Right renal cortex interstitium (tissue), 3 donors: ENCODE data around the gene GLRA3. TPM values are rescaled to one million over a fixed set of nuclear protein-coding genes. Genes with fewer than 3 reads are reported as not detected.
A peak's percentile ranks its signal among the peaks of the same experiment; 100 is the strongest.
"Not testable (repeated sequence)": the region's sequence is repeated elsewhere in the genome, so short reads cannot be mapped to it uniquely, and the experiment has no call there.

Source experiments
- DNase-seq, 3 donors: peaks; one replicate each; pipeline ENCODE4 v3.0.0-alpha.2; 2013; ENCODE audit warnings: low read depth in 3 of 3, low spot score in 2 of 3
- polyA plus RNA-seq, 3 donors: library from polyadenylated mRNA; unstranded; fragments of 120-200 nt; gene quantifications; one replicate each; pipeline ENCODE4 v1.2.1, GENCODE V29; 2013; ENCODE audit not compliant: insufficient read length in 3 of 3

GLRA3 gene
- polyA plus RNA-seq, 3 donors: 0.03 to 0.07 TPM; not detected in 1

DNA sequence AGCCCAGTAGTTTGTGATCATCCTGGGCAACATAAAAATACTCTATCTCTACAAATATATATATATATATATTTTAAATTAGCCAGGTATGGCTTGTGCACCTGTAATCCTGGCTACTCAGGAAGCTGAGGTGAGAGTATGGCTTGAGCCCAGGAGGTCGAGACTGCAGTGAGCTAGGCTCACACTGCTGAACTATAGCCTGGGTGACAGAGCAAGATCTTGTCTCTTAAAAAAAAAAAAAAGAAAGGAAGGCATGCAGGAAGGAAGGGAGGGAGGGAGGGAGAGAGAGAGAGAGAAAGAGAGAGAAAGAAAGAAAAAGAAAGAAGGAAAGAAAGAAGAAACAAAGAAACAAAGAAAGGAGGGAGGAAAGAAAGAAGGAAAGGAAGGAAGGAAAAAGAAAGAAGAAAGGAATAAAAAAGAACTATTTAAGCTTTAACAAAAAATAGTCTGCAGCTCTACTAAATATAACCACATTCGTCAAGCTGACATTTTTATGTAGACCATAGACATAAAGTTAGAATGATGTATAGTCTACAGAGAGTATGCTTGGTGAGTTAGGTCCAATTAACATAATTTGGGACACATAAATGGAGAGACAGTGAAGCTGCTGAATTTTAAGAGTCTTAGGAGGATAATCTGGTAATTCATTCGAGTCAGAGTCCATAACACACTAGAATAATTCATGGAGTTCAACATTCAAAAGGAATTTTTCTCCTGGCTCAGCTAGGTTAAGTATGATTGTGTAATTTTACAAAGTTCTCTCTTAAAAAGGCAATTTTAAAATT is 111.9 kb downstream of the GLRA3 start:
- peak in 1 of 3 donors; percentile 18 for DNase-seq

DNA sequence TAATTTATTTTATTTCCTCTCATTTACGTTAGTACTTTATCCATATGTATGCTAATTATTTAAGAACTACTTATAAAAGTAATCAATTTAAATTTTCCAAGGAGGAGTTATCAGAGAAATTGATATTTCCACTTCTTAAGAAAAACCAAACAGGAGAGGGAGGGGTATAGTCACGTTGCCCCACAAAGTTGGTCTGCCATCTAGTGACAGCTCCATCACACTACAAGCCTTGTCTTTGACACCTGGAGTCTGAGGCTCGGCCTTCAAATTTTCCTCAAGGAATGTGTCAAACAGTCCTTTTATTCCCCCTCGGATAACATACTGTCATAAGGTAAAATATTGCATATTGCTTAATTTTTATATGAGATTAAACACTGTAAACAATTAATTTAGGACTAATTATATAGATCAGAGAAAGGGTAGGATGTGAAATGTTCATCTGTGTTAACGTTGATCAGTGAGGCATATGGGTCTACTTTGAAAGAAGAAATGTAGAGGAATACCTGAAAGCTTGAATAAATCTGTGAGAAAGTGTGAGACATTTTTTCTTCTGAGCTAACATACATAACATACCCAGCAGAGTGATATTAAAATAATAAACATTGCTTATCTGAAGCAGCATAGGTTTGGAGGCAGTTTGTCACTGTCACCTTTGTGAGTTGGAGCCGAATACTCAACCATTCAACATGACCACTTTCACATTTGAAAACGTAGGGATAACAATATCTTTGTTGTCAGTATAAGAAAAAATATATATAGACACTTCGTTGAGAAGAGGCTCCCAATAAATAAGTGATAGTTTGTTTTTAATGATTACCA is 114.4 kb downstream of the GLRA3 start:
- DNase-seq: no peak

DNA sequence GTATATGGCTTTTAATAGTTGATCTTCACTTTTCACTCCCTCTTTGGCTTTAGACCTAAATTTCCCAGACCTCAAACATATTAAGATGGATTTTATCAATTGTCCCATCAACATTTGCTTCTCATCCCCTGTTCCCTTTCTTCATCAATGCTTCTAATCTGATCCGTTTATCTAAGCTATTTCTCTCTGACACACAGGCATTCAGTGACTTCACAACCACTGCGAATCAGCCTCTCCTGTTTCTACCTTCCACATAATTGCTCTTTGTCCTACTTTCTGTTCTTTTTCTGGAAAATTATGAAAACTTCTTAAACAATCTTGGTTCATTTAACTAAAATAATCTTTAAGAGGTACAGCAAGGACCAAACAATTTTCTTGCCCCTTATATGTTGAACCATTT is 115.2 kb downstream of the GLRA3 start:
- no peak for DNase-seq

DNA sequence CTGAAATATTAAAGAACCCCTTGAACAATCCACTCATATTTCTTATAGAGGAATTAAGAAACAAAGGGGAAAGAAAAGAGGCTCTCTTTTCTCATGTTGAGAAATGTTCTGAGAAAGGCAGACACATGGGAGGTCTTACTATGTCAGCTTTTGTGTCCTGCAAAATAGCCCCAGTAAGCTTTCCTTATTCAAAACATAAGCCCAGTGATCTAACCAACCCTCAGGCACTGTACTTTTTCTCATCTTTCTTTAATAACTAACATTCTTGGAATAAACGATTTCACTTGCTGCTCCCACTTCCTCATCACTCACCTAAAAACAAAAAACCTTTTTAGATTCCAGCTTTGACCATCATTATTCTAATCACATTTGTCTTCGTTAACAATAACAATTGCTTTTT is 115.9 kb downstream of the GLRA3 start:
- DNase-seq: no peak

DNA sequence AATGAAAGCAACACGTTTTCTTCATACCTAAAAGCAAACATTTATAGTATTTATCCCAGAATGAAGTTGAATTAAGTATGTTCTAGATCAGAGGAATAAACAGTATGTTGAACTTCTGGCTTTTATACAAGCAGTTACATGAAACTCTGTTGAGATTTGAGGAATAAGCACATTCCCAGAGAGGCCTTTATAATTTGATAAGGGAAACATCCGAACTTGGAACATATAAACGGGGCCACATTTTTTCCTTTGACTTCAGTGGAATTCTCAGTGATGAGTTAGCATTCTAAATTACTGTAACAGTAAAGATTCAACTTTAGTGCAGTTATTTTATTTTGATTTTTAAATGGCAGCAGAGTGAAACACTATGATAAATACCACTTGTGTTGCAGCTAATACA is 119.5 kb downstream of the GLRA3 start:
- DNase-seq: no peak

DNA sequence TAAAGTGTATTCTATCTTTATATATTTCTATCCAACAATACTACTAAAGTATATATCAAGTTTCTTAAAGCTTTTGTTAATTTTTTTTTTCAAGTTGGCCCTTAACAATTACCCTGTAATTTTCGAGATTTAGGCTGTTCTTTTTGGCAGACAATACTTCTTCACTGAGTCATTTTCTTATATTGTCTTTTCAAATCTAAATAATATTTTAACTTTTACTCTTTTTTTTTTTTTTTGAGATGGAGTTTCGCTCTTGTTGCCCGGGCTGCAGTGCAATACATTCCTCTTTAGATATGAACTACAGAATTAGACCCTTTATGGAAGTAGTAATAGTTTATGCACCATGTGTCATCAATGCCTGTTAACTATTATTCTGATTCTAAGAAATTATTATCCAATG is 120.7 kb downstream of the GLRA3 start:
- DNase-seq: no peak

DNA sequence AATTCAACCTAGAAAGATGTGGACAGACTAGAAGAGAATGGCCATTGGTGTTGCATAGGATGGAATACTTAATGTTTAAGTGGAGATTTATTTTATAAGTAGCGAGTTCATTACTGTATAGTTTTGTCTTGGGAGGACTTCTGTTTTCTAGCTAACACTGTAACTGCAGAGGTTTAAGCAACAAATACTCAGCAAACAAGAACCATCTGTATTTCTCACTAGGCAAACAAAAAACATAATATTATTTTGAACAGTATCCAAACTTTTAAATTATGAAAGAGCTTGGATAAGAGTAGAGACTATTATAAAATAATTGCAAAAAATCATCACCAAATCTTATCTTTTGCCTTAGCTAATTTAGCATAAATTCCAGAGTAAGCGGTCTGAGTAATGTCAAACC is 121.1 kb downstream of the GLRA3 start:
- no peak for DNase-seq

DNA sequence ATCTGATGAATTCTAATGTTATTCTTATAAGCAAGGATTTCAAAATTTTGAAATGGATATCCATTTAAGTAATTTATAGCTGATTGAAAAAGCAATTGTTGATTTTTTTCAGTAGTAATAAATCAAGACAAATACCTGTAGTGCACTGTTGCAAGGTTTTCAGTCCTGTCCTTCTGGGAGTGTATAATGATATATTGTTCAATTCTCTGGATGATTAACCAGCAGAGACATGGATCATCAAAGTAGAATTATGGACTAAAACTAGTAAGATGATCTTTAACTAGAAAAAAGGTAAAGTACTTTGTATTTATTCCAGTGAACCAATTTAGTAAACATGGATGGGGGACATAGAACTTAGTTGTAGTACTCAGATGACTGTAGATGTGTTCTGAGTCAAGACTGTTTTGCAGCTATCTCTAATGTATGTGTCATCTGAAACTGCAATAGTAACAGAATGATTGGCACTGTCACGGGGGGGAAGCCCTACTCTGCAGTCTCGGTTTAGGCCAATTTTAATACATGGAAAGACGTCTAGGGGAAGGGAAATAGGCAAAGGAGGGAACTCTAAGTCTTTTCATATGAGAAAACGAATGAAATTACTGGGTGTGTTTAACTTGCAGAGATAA is 121.9 kb downstream of the GLRA3 start:
- peak in 2 of 3 donors; percentile 31 to 33 for DNase-seq

DNA sequence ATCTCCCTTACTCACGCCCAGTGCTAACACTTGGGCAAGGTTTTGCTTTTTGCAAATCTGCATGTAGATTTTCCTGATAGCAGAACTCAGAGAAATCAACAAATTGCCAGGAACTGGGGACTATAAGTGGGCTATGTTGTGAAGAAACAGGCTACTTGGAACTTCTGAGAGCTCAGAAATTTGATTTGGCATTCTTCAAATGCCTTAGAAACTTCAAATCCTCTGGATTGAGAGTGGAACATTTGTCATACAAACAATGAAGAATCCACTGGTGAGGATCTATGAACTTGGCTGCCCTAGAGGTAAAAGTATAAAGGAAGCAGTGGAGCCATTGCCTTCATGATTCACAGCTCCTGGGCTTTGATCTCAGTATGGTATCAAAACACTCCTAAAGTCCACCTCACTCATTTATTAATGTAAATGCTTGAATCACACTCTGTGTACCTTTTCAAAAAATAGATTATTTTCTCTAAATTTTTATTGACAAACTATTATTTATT is 126.0 kb downstream of the GLRA3 start:
- no peak for DNase-seq

DNA sequence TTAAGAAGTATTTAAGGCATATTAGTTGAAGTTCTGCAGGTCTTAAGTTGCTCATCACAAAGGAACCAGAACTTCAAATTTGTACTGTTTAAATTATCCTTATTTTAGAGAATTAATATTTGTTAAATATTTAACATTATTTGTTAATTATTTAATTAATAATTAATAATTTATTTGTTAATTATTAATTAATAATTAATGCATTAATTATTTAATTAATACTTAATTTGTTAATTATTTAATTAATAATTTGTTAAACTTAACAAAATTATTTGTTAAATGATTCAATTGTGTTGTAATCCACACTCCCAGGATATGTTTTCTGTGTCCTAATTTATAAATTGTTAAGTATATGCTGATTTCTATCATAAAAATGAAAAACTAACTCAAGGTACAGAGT is 129.4 kb downstream of the GLRA3 start:
- no peak for DNase-seq

DNA sequence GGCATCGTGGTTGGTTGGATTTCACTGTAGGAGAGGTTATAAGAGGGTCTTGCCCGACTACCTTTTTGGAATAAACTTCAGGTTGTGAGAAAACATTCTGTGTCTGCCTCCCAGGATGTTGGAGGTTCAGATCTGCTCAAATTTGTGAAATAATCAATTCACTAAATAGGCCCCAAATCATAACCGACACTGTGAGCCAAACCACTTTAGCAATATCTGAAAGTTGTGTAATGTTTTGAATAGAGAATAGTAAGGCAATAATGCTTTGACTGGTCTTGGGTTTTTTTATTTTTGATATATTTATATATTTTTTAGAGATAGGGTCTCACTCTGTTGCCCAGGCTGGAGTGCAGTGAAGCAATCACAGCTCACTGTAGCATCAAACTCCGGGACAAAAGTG is 131.2 kb downstream of the GLRA3 start:
- no peak for DNase-seq

DNA sequence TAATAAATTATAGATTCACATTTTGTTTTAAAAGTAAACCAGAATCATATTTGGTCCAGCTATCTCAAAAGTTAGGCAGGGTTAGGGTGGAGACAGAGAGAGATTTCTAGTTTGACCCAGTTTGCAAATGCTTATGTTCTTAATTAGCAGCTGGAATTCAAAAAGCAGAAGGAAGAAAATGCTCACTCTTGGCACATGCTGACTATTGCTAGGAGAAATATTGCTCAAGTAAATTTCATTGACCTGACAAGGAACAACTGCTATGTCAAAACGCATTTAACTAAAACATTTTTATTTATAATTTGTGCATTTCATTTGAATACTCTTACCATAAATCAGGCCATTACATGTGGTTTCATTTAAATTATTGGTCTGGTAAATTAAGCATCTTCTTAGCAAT is 131.8 kb downstream of the GLRA3 start:
- no peak for DNase-seq

DNA sequence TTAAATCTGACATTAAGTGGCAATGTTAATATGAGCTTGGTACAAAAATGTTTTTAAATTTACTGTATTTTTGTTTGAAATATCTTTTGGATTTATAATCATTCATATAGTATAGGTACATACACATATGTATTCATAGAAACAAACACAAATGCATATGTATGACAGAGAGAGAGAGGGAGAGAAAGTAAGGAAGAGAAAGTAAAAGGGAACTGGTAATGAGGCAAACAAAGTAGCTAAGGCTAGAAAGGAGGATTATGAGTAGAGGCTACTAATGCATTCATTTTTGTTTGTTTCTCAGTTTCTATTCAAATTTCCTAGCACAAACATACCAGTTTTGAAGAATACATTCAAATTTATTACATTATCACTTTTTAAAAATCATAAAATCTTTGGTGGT is 132.4 kb downstream of the GLRA3 start:
- DNase-seq: no peak

DNA sequence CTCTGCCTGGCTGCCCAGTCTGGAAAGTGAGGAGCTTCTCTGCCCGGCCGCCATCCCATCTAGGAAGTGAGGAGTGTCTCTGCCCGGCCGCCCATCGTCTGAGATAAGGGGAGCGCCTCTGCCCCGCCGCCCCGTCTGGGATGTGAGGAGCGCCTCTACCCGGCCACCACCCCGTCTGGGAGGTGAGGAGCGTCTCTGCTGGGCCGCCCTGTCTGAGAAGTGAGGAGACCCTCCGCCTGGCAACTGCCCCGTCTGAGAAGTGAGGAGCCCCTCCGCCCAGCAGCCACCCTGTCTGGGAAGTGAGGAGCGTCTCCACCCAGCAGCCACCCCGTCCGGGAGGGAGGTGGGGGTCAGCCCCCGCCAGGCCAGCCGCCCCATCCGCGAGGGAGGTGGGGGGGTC is 137.2 kb downstream of the GLRA3 start:
- DNase-seq: not testable (repeated sequence)

DNA sequence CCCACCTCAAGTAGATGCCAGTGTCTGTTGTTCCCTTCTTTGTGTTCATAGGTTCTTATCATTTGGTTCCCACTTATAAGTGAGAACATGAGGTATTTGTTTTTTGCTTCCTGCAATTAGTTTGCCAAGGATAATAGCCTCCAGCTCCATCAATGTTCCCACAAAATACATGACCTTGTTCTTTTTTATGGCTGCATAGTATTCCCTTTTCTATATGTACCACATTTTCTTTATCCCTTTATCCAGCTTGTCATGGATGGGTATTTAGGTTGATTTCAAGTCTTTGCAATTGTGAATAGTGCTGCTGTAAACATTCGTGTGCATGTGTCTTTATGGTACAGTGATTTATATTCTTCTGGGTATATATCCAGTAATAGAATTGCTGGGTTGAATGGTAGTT is 138.4 kb downstream of the GLRA3 start:
- no peak for DNase-seq

DNA sequence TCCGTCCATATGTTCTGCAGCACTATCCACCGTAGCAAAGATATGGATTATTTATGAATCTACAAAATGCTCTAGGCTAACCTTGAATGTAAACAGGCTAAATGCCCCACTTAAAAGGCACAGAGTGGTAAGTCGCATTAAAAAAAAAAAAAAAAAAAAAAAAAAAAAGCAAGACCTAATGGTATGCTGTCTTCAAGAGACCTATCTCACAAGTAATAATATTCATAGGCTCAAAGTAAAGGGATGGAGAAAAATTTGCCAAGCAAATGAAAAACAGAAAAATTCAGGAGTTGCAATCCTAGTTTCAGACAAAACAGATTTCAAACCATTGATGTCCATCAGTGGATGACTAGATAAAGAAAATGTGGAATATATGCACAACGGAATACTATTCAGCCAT is 139.4 kb downstream of the GLRA3 start:
- DNase-seq: no peak

DNA sequence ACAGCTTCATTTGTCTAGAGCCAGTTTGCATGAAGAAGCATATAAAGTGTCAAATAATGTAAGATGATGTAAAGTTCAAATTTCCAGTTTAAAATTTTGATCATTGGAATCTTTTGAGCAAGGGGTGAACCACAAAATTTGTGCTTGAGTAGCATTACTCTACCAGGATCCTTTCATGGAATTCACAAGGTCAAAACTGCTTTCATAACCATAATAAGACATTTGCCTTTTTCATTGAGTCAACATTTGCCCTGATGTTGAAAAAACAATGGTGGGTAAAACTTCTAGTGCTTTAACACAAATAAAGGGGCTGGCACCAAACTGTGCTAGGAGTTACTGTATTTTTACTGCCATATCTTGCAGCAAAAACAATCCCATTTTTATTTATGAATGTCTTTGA is 142.2 kb downstream of the GLRA3 start:
- no peak for DNase-seq

DNA sequence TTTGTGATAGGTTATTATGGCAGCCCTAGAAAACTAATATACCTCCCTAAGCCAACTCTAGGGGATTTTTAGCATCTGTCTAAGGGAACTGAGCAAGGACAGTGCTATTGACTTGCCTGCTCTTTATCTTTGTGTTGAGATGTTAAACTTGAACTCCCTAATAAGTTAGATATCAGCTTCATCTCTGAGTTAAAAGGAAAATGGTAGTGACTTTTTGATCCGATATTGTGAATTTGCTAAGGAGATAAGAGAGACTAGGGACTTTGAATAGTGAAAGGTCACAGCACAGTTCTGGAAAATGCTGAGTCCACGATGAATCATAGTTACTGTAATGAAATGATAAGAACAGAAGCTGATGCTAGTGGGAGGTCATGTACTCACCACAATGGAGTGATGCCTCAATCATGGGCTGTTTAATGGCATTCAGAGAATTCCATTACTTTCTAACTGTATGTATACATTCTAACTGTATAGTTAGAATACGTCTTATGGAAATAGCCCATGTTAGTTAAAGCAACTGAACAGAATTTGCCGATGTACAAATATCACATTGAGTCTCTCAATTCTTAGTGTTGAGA is 147.2 kb downstream of the GLRA3 start:
- no peak for DNase-seq

DNA sequence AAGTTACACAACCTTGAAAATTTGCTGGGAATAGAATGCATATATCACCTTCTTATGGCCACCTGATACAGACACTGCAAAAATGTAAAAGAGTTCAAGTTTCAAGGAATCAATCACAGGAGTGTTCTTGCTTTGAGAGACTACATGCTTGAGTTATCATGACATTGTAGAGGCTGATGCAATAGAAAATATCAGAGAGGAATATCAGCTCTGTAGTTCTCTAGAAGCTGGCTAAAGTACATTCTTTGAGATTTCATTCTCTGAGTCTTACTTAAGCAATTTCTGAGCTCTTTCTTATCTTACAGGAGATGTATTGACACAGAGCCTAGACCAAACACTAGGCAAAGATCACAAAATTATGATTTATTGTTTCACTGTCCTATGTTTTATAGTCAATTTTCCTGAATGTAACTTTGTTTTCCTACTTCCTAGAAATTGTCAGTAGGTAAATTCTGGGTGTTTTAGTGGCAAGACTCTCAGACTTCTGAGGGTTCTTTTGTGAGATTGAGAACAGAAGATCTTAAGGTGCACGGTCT is 154.7 kb downstream of the GLRA3 start:
- no peak for DNase-seq

DNA sequence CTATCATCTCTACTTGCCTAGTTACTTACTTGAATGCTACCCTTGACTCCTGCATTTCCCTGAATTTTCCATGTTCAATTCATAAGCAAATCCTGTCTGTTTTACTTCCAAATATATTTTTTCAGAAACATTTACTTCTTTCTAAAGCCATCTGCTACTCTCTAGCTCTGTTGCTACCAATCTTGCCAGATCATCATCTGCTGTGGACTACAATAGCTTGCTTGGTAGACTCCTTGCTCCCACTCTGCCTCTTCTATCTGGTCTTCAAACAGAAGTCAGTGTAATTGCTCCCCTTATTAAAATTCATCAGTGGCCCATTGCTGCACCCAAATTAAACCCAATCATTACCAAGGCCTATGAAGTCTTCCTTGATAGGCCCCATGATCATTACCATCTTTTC is 155.2 kb downstream of the GLRA3 start:
- no peak for DNase-seq

DNA sequence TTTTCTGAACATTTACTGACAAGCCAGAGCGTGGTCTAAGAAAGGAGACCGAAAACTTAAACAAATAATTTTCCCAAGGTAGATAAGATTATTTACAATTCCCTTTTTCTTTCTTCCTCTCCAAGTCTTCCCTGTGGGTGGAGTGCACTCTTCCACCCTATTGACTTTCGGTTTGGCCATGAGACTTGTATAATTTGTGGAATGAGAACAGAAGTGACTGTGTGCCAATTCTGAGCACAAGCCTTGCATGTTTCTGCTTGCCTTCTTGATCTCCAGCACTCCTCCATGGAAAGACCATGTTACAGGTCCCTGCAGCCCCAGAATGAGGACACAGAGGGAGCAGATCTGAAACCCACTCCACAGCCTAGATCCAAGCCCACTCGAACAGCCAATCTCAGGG is 156.8 kb downstream of the GLRA3 start:
- DNase-seq: no peak
